ENCODE results near the gene C4B.

C4B gene

DNA sequence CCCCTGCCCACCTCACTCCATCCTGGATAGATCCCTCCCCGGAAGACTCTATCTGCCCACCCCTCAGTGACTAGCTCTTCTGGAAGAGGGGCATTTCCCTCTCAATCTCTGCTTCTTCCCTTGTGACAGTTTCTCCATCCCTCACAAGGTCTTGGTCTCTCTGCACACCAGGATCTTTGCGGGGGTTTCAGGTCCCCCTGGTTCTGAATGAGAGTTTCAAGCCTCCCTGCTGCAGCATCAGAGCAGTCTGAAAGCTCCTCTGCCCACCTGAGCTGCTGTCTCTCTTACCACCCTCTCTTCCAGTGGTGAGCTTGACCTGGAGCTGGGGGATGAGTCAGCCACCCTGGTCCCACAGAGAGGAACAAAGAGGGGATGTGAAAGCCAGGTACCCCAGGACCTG lies 70.2 kb downstream of the C4B start:
- DNase-seq: no peak

Measured in activated CD4-positive, alpha-beta T cell treated with anti-CD3 and anti-CD28 coated beads for 4 hours (primary cell).